ENCODE measurements around the gene STX18. TPM values are rescaled to one million over a fixed set of nuclear protein-coding genes. Genes with fewer than 3 reads are reported as not detected.
"Not testable (repeated sequence)": the region's sequence is repeated elsewhere in the genome, so short reads cannot be mapped to it uniquely, and the experiment has no call there.

STX18 gene
- total RNA-seq, 1 experiment from 2014 or later = 20.9 TPM

DNA sequence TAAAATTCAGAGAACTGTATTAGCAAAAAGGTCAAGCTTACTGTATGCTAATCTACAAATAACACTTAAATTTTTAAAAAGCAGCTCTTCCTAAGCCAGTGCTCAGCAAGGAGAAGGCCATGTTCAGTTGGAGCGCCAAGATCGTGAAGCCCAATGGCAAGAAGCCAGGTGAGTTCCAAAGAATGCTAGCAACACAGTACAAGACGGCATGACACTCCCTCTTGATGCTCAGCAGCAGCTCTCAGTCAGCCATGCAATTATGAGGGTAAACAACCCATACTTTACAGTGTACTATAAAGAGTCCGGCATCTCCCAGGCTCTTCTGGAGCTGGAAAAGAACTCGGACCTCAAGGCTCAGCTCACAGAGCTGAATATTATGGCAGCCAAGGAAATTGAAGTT lies 34.9 kb downstream of the STX18 start:
- Histone ChIP-seq H4K20me1 (ENCODE audit: control insufficient read depth, insufficient read depth, insufficient read length) (no peaks in the 10 kb centered on the region), H3K27me3 (ENCODE audit: insufficient read depth, low read length) (no peaks in the 10 kb centered on the region; the same call in 1 of the 2 replicates), H2BK120ac (ENCODE audit: low read depth, low read length, poor library complexity, severe bottlenecking) (no peak overlapping the region), H2BK5ac (ENCODE audit: insufficient read length, low read length) (no peak overlapping the region), H4K5ac (ENCODE audit: insufficient read length, low read depth, low read length) (no peak overlapping the region), H2BK12ac (ENCODE audit: insufficient read length, low read depth, low read length) (no peak overlapping the region), H4K91ac (ENCODE audit: insufficient read length, low read depth, low read length) (no peak overlapping the region), H3K23ac (ENCODE audit: insufficient read length, low read depth, low read length) (no peak overlapping the region), H2BK20ac (ENCODE audit: low read depth, low read length, poor library complexity, severe bottlenecking) (no peak overlapping the region), H3K79me1 (ENCODE audit: insufficient read depth, low read depth, low read length, poor library complexity, severe bottlenecking) (no peaks in the 10 kb centered on the region), H3K9ac (ENCODE audit: extremely low read depth, insufficient read length, low read length) (no peak overlapping the region), H2BK15ac (ENCODE audit: low read depth, low read length) (no peak overlapping the region), H3K4ac (ENCODE audit: low read depth, low read length) (no peak overlapping the region), H4K8ac (replicated peaks; ENCODE audit: insufficient read length, low read depth, low read length) (no peak overlapping the region), H2AFZ (ENCODE audit: low read length) (no peak overlapping the region), H3K18ac (ENCODE audit: insufficient read length, low read depth, low read length) (no peak overlapping the region), H3K27ac (ENCODE audit: insufficient read length, low read depth, low read length) (no peak overlapping the region), H3K14ac (ENCODE audit: insufficient read depth, low read length) (no peak overlapping the region), H2AK5ac (ENCODE audit: insufficient read length, low read length) (no peak overlapping the region), H3K4me1 (ENCODE audit: insufficient read depth, low read length) (no peaks in the 10 kb centered on the region), H3T11ph (ENCODE audit: low read length) (no peak overlapping the region), H3K23me2 (ENCODE audit: insufficient read length, low read depth, low read length, poor library complexity, severe bottlenecking) (no peaks in the 10 kb centered on the region), H3K9me3 (ENCODE audit: control insufficient read depth, low read depth, low read length) (no peaks in the 10 kb centered on the region), H3K79me2 (ENCODE audit: insufficient read depth, low read length) (0 out of 2 replicates have a peak, but pooled peaks cover 1% of the 10 kb centered on the region), H3K56ac (ENCODE audit: insufficient read length, low read depth, low read length) (no peak overlapping the region), H3K4me2 (ENCODE audit: insufficient read depth, insufficient read length, low read length) (no peak overlapping the region)
- no peak overlapping the region for H3K27ac Mint-ChIP-seq
- DNase-seq = no peak
- no peaks in the 10 kb centered on the region for H3K36me3 Mint-ChIP-seq (ENCODE audit: insufficient read depth in 1 of 3, low read depth in 3 of 3)
- TF ChIP-seq, protein P1, sequence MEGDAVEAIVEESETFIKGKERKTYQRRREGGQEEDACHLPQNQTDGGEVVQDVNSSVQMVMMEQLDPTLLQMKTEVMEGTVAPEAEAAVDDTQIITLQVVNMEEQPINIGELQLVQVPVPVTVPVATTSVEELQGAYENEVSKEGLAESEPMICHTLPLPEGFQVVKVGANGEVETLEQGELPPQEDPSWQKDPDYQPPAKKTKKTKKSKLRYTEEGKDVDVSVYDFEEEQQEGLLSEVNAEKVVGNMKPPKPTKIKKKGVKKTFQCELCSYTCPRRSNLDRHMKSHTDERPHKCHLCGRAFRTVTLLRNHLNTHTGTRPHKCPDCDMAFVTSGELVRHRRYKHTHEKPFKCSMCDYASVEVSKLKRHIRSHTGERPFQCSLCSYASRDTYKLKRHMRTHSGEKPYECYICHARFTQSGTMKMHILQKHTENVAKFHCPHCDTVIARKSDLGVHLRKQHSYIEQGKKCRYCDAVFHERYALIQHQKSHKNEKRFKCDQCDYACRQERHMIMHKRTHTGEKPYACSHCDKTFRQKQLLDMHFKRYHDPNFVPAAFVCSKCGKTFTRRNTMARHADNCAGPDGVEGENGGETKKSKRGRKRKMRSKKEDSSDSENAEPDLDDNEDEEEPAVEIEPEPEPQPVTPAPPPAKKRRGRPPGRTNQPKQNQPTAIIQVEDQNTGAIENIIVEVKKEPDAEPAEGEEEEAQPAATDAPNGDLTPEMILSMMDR (conservative IDR thresholded peaks at IDR 0.05) = no peak
- H3K27me3 Mint-ChIP-seq (ENCODE audit: low read depth) = peaks cover 22% of the 10 kb centered on the region
- H3K4me1 Mint-ChIP-seq = peaks cover 8% of the 10 kb centered on the region in 2 experiments
- H3K9me3 Mint-ChIP-seq = no peaks in the 10 kb centered on the region
- no peak overlapping the region for H3K4me3 Mint-ChIP-seq
- no CpG with 5 or more reads among the region's 5 CpGs for WGBS (ENCODE audit: extremely low coverage, insufficient read length, low lambda C conversion rate)

DNA sequence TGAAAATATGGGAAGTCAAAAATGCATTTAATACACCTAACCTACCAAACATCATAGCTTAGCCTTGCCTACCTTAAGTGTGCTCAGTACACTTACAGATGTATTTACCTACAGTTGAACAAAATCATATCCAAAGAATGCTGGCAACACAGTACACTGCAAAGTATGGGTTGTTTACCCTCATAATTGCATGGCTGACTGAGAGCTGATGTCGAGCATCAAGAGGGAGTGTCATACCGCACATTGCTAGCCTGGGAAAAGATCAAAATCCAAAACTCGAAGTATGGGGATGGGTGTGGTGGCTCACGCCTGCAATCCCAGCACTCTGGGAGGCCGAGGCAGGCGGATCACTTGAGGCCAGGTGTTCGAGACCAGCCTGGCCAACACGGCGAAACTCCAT lies 36.6 kb downstream of the STX18 start:
- not testable (repeated sequence) for H4K5ac ChIP-seq (ENCODE audit: insufficient read length, low read depth, low read length); H2BK5ac ChIP-seq (ENCODE audit: insufficient read length, low read length); H3K56ac ChIP-seq (ENCODE audit: insufficient read length, low read depth, low read length); H4K91ac ChIP-seq (ENCODE audit: insufficient read length, low read depth, low read length); H3K4me1 ChIP-seq (ENCODE audit: insufficient read depth, low read length); H2BK15ac ChIP-seq (ENCODE audit: low read depth, low read length); H3T11ph ChIP-seq (ENCODE audit: low read length); H3K27me3 ChIP-seq (ENCODE audit: insufficient read depth, low read length); H3K9ac ChIP-seq (ENCODE audit: extremely low read depth, insufficient read length, low read length); H3K27ac ChIP-seq (ENCODE audit: insufficient read length, low read depth, low read length); DNase-seq; H4K8ac ChIP-seq (replicated peaks; ENCODE audit: insufficient read length, low read depth, low read length); H3K4me3 Mint-ChIP-seq; H3K27ac Mint-ChIP-seq; H3K23ac ChIP-seq (ENCODE audit: insufficient read length, low read depth, low read length); H3K9me3 ChIP-seq (ENCODE audit: control insufficient read depth, low read depth, low read length); H3K36me3 Mint-ChIP-seq (ENCODE audit: insufficient read depth in 1 of 3, low read depth in 3 of 3); H2AFZ ChIP-seq (ENCODE audit: low read length); H2BK12ac ChIP-seq (ENCODE audit: insufficient read length, low read depth, low read length); H4K20me1 ChIP-seq (ENCODE audit: control insufficient read depth, insufficient read depth, insufficient read length); H3K14ac ChIP-seq (ENCODE audit: insufficient read depth, low read length); H2AK5ac ChIP-seq (ENCODE audit: insufficient read length, low read length); H3K23me2 ChIP-seq (ENCODE audit: insufficient read length, low read depth, low read length, poor library complexity, severe bottlenecking); H3K18ac ChIP-seq (ENCODE audit: insufficient read length, low read depth, low read length); H2BK20ac ChIP-seq (ENCODE audit: low read depth, low read length, poor library complexity, severe bottlenecking); H3K4ac ChIP-seq (ENCODE audit: low read depth, low read length); H2BK120ac ChIP-seq (ENCODE audit: low read depth, low read length, poor library complexity, severe bottlenecking); H3K4me2 ChIP-seq (ENCODE audit: insufficient read depth, insufficient read length, low read length); H3K79me1 ChIP-seq (ENCODE audit: insufficient read depth, low read depth, low read length, poor library complexity, severe bottlenecking); H3K9me3 Mint-ChIP-seq; H3K79me2 ChIP-seq (ENCODE audit: insufficient read depth, low read length)
- WGBS (ENCODE audit: extremely low coverage, insufficient read length, low lambda C conversion rate) = no CpG with 5 or more reads among the region's 9 CpGs
- Mint-ChIP-seq H3K4me1 (peaks cover 8 to 12% of the 10 kb centered on the region in 2 experiments), H3K27me3 (ENCODE audit: low read depth) (peaks cover 30% of the 10 kb centered on the region)
